NCI-H82 treated with DMSO at 0.1 percent for 48 hours (cell line): ENCODE measurements around the gene NUFIP1.
"Not testable (repeated sequence)": the region's sequence is repeated elsewhere in the genome, so short reads cannot be mapped to it uniquely, and the experiment has no call there.

Experiments
- DNase-seq: peaks from one replicate; lab custom pipeline; 2025; ENCODE audit not compliant: unreplicated experiment; lab: John Stamatoyannopoulos, UW

NUFIP1 gene

DNA sequence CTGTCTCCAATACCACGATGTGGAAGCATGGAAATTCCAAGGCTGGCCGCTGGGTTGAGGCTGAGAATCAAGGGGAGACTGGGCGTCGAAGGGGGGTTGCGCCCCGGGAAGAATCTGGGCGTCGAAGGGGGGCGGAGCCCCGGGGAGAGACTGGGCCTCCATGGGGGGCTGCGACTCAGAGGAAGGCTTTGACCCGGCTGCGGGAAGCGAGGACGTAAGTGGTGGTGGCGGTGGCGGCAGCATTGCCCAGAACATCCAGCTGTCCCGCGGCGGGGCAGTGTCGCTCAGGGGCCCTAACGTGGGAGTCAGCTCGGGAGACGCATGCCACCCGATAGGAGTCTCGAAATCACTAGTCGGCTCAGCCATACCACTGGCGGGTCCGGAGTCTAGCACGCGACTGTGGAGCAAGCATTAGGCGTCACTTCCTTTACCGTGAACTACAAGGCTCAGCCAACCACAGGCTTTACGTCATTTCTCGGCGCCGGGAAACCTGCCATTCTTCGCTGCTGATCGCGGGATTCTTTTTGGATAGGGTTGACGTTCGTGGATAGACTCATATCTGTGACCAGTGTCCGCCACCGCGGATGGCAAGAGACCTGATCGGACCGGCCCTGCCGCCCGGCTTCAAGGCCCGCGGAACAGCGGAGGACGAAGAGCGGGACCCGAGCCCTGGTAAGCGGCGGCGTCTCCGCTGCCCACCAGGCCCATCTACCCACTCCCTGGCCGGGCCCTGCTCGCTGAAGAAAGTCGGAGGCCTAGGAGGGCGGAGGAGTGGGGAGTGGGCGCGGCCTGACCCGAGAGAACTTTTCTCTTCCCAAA is at the start of gene NUFIP1, which contains the start of gene GPALPP1:
Gene NUFIP1, minus strand, starts transcription at position 401 of the 819 bp plus-strand sequence. Its CDS starts 35 bp downstream, at position 366.
Gene GPALPP1, plus strand, starts transcription at position 468 of the 819 bp plus-strand sequence. Its CDS starts 117 bp downstream, at position 585.
- peak; percentile 83 for DNase-seq

GRCh38 chr13:45036206-45036605 is 46.9 kb upstream of the NUFIP1 start:
- DNase-seq, result no peak

- no peak for DNase-seq
Measured at GRCh38 chr13:45034342-45034741, 45.1 kb upstream of the NUFIP1 start.

GRCh38 chr13:45024847-45025246 is 35.6 kb upstream of the NUFIP1 start:
- DNase-seq, result no peak

- no peak for DNase-seq
Measured at GRCh38 chr13:45021250-45021649, 32.0 kb upstream of the NUFIP1 start.

- DNase-seq, result not testable (repeated sequence)
Measured at GRCh38 chr13:45019981-45020380, 30.7 kb upstream of the NUFIP1 start.

DNA sequence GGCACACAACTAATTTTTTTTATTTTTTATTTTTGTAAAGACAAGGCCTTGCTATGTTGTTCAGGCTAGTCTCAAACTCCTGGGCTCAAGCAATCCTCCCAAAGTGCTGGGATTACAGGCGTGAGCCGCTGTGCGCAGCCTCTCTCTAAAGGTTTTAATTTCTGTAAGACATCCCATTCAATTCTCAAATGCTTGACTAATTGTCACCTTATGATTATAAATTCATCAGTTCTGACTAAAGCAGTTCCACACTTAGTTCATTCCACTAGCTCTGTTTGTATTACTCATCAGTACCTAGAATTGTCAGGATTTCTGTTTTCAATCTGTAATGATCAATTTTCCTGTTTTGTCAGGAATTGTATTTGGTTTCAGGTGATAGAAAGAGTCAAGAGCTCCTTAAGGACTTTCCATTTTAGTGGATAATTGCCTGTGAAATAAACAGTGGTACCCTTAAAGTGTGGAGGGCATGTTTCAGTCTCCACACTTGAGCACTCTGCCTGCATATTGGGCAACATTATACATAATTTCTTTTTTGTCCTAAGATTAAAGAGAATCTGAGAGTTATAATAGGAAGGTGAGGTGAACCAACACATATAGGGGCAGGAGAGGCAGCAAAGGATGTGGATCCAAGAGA is 27.6 kb upstream of the NUFIP1 start:
- no peak for DNase-seq

DNA sequence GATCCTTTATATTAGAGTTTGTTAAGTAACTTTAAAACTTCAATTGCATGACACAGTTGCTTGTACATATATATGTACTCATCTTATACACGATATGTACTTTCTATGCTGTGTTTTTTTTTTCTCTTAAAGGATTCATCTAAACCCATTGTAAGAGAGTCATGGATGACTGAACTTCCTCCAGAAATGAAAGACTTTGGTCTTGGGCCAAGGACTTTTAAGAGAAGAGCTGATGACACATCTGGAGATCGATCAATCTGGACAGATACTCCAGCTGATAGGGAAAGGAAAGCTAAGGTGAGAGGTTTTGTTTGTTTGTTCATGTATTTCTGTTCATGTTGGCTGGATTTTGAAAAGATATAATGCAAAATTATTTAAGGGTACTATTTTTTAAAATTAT is 26.0 kb upstream of the NUFIP1 start:
- no peak for DNase-seq

DNA sequence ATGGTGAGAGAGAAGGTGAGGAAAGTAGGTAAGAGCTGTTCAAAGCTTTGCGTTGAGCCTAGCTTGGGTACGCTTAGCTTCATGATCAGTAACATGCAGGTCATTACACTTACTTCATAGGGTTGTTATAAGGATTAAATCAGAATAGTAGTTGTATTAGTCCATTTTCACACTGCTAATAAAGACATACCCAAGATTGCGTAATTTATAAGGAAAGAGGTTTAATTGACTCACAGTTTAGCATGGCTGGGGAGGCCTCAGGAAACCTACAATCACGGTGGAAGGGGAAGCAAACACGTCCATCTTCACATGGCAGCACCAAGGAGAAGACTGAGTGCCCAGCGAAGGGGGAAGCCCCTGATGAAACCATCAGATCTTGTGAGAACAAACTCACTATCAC is 21.9 kb upstream of the NUFIP1 start:
- DNase-seq, result no peak

GRCh38 chr13:45007823-45008222 is 18.6 kb upstream of the NUFIP1 start:
- no peak for DNase-seq

GRCh38 chr13:45007225-45007624 is 18.0 kb upstream of the NUFIP1 start:
- DNase-seq, result no peak

- no peak for DNase-seq
Measured at GRCh38 chr13:45004096-45004495, 14.8 kb upstream of the NUFIP1 start.

- no peak for DNase-seq
Measured at GRCh38 chr13:45003417-45003816, 14.1 kb upstream of the NUFIP1 start.

DNA sequence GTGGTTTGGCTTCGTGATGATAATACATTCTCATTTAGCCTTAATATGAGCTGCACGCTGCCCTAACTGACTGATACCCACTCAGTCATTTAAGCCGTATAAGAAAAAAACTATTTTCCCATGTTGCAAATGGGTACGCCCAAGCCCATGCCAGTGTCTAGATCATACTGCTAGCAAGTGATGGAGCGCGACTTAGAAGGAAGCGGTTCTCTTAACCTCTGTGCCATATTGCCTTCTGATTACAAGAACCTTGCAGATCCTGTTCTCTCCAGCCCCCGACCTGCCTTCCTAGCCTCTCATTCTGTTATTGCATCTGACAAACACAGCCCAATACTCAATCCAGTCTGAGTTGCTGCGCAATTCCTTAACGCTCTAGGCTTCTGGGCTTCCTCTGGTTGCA is 670 bp upstream of the NUFIP1 start:
- DNase-seq, result no peak

- no peak for DNase-seq
Measured at GRCh38 chr13:44978328-44978727, 10.9 kb downstream of the NUFIP1 start.

GRCh38 chr13:44976949-44977583 is 12.2 kb downstream of the NUFIP1 start:
- DNase-seq, result no peak

- no peak for DNase-seq
Measured at GRCh38 chr13:44976196-44976595, 13.1 kb downstream of the NUFIP1 start.

GRCh38 chr13:44974056-44974793 is 15.0 kb downstream of the NUFIP1 start:
- no peak for DNase-seq

DNA sequence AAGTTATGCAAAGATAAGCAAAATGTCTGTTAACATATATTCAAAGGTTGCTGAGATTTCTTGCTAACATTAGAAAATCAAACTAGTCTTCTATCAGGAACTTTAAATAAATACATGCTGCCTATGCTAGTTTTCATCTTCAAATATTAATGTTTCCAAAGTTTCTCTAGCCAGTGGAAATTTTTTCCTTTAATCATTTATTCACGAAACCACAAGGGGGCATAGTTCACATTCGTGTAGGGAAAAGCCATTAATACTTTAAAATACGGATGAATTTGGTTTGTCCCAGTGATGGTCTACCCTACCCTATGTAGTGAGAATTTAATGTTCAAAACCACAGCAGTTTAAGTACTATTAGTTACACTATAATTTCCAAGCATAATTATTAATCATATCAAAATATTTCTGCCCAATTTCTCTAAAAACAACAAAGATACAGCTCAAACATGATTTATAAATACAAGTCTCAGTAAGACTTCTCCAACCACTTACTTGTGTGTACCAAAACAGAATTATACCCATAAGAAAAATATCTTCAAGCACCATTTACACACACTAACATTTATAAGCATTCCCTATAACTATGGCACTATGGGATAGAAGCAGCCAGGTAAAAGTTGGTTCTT is 16.2 kb downstream of the NUFIP1 start:
- no peak for DNase-seq

DNA sequence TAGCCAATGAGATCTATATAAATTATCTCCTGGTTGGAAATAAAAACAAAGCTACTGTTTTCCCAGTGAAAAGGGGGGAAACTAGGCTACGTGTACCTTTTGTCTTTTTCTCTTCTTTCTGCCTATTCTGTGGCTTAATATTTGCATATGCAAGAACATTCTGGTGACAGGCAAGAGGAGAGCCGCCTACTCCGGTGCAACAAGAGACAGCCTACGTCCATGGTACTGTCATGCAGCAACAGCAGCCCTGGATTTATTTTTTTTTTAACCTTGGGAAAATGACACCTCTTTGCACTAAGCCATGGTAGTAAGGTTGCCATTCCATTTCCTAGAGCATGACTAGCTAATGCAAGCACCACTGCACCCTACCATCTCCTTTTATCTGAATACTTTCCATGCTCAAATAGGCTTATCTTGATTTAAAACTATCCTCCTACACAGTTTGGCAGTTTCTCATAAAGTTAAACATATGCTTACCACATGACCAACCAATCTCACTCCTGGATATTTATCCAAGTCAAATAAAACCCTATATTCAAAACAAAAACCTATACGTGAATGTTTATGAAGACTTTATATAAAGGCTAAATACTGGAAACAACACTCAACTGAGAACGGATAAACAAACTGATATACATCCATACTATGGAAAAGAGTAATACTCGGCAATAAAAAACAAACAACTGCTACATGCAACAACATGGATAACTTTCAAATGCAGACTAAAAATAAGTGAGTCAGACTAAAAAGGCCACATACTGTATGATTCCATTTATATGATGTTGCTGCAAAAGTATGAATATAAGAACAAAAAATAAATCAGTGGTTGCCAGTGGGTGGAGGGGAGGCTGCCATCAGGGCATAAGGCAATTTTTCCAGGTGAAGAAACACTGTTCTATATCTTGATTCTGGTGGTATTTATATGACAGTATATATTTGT is 17.3 kb downstream of the NUFIP1 start:
- no peak for DNase-seq
